ENCODE results near the gene EHMT2. TPM values are rescaled to one million over a fixed set of nuclear protein-coding genes. Genes with fewer than 3 reads are reported as not detected.
"Not testable (repeated sequence)": the region's sequence is repeated elsewhere in the genome, so short reads cannot be mapped to it uniquely, and the experiment has no call there.

EHMT2 gene
- total RNA-seq, 4 donors from 2014 or later: 26.9 to 47.7 (median 38.7) TPM

GRCh38 chr6:31870385-31870921 is 27.0 kb downstream of the EHMT2 start:
- H3K4me3 ChIP-seq (replicated peaks in 1 of 3): no peak overlapping the region
- WGBS, 2 donors: 49 to 51% methylated on average over 8 to 13 of the region's 16 CpGs
- no peaks in the 10 kb centered on the region for H3K9me3 ChIP-seq
- peak overlapping the region in 1 of 3 donors; percentile 12 for H3K27ac ChIP-seq
- H3K4me1 ChIP-seq: peaks cover 0 to 20% of the 10 kb centered on the region in 2 donors
- no peaks in the 10 kb centered on the region for H3K27me3 ChIP-seq
- intact Hi-C loops (cut with DNase I): no loop called here
- TF ChIP-seq POLR2A (IDR thresholded peaks at IDR 0.05) (no peak), CTCF (IDR thresholded peaks at IDR 0.05) (no peak)
- DNase-seq: peak; percentile 74 to 76
- no peaks in the 10 kb centered on the region for H3K36me3 ChIP-seq

- DNase-seq: no peak
- no peaks in the 10 kb centered on the region for H3K36me3 ChIP-seq
- H3K4me1 ChIP-seq: peaks cover 0 to 22% of the 10 kb centered on the region in 2 donors
- no peaks in the 10 kb centered on the region for H3K27me3 ChIP-seq
- WGBS, 2 donors: 80 to 81% methylated on average over 5 to 7 of the region's 8 CpGs
- no peak overlapping the region for H3K27ac ChIP-seq
- no peak for TF ChIP-seq POLR2A (IDR thresholded peaks at IDR 0.05)
- TF ChIP-seq CTCF (IDR thresholded peaks at IDR 0.05): no peak
- H3K4me3 ChIP-seq (replicated peaks in 1 of 3): no peak overlapping the region
- no peaks in the 10 kb centered on the region for H3K9me3 ChIP-seq
- intact Hi-C loops (cut with DNase I): no loop called here
Measured at GRCh38 chr6:31869343-31869742, 28.2 kb downstream of the EHMT2 start.

- DNase-seq; H3K36me3 ChIP-seq; H3K4me3 ChIP-seq (replicated peaks in 1 of 3); H3K27ac ChIP-seq; H3K9me3 ChIP-seq; intact Hi-C loops (cut with DNase I); H3K27me3 ChIP-seq: not testable (repeated sequence)
- WGBS, 2 donors: 88 to 94% methylated on average over 1 of the region's 1 CpG
- peaks cover 4 to 22% of the 10 kb centered on the region in 2 donors for H3K4me1 ChIP-seq
Measured at GRCh38 chr6:31868658-31868971, 28.9 kb downstream of the EHMT2 start.

- intact Hi-C loops (cut with DNase I): no loop called here
- 71 to 79% methylated on average over 20 to 21 of the region's 21 CpGs for WGBS, 2 donors
- Histone ChIP-seq H3K36me3 (no peaks in the 10 kb centered on the region), H3K9me3 (no peaks in the 10 kb centered on the region), H3K4me1 (peaks cover 17 to 23% of the 10 kb centered on the region in 2 donors), H3K27ac (peak overlapping the region in 1 of 3 donors; percentile 10), H3K27me3 (no peaks in the 10 kb centered on the region), H3K4me3 (replicated peaks in 1 of 3) (no peak overlapping the region)
- DNase-seq: peak in 1 of 2 donors; percentile 31
- no peak for TF ChIP-seq POLR2A (IDR thresholded peaks at IDR 0.05)
- no peak for TF ChIP-seq CTCF (IDR thresholded peaks at IDR 0.05)
Measured at GRCh38 chr6:31865205-31866118, 32.0 kb downstream of the EHMT2 start.

- Histone ChIP-seq H3K4me3 (replicated peaks in 1 of 3) (no peak overlapping the region), H3K27me3 (no peaks in the 10 kb centered on the region), H3K27ac (peak overlapping the region in 1 of 3 donors; percentile 10), H3K36me3 (peaks cover 3 to 4% of the 10 kb centered on the region in 2 donors), H3K9me3 (no peaks in the 10 kb centered on the region), H3K4me1 (peaks cover 17 to 22% of the 10 kb centered on the region in 2 donors)
- no peak for DNase-seq
- WGBS, 2 donors: 84 to 85% methylated on average over 8 of the region's 8 CpGs
- intact Hi-C loops (cut with DNase I): loop anchor here (5.0 kb wide), 1 partner anchor 32 kb away; the partner anchor contains the start of gene EHMT2
- TF ChIP-seq POLR2A (IDR thresholded peaks at IDR 0.05): no peak
- no peak for TF ChIP-seq CTCF (IDR thresholded peaks at IDR 0.05)
Measured at GRCh38 chr6:31864818-31865204, 32.7 kb downstream of the EHMT2 start.

GRCh38 chr6:31864123-31864562 is 33.4 kb downstream of the EHMT2 start:
- H3K27me3 ChIP-seq, DNase-seq, H3K9me3 ChIP-seq: not testable (repeated sequence)
- H3K4me1 ChIP-seq: peaks cover 17 to 22% of the 10 kb centered on the region in 2 donors
- peak overlapping the region; percentile 36 to 85 (median 84) for H3K27ac ChIP-seq
- H3K36me3 ChIP-seq: peaks cover 10 to 11% of the 10 kb centered on the region in 2 donors
- intact Hi-C loops (cut with DNase I): loop anchor here (5.0 kb wide), 1 partner anchor 33 kb away; the partner anchor contains the start of gene EHMT2
- 13 to 17% methylated on average over 16 of the region's 16 CpGs for WGBS, 2 donors
- H3K4me3 ChIP-seq (replicated peaks in 1 of 3): peak overlapping the region in 1 of 3 donors; percentile 24
